ENCODE results near the gene FOXD1. TPM values are rescaled to one million over a fixed set of nuclear protein-coding genes. Genes with fewer than 3 reads are reported as not detected.

The FOXD1 gene
- total RNA-seq, 1 donor from 2014 or later, result 7.1 TPM

DNA sequence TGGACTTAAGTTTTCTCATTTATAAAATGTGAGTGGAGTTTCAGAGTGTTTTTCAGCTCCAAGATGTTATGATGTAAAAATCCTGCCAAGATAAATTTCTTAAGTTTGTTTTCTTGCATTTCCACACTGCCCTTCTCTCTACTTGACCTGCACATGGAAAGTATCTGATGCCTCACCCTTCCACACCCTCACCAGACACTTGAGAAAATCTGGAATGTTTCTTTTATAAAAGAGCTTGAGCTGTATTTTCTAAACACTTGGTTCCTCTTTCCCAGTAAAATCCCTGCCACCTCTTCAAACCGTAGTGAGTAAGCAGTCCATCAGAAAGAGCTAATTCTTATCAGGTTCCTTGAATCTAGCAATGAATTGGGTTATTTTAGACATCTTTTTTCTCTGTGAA lies 42.9 kb downstream of the FOXD1 start:
- TF ChIP-seq, protein P1, sequence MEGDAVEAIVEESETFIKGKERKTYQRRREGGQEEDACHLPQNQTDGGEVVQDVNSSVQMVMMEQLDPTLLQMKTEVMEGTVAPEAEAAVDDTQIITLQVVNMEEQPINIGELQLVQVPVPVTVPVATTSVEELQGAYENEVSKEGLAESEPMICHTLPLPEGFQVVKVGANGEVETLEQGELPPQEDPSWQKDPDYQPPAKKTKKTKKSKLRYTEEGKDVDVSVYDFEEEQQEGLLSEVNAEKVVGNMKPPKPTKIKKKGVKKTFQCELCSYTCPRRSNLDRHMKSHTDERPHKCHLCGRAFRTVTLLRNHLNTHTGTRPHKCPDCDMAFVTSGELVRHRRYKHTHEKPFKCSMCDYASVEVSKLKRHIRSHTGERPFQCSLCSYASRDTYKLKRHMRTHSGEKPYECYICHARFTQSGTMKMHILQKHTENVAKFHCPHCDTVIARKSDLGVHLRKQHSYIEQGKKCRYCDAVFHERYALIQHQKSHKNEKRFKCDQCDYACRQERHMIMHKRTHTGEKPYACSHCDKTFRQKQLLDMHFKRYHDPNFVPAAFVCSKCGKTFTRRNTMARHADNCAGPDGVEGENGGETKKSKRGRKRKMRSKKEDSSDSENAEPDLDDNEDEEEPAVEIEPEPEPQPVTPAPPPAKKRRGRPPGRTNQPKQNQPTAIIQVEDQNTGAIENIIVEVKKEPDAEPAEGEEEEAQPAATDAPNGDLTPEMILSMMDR (IDR thresholded peaks at IDR 0.05), result no peak
- H3K4me3 ChIP-seq, result no peak overlapping the region
- H3K36me3 ChIP-seq, result no peaks in the 10 kb centered on the region
- H3K4me1 ChIP-seq, result no peaks in the 10 kb centered on the region
- H3K27me3 ChIP-seq, result no peaks in the 10 kb centered on the region
- no peak overlapping the region for H3K27ac ChIP-seq
- no peak for DNase-seq (ENCODE audit: low spot score in 2 of 2)
- H3K9me3 ChIP-seq, result no peaks in the 10 kb centered on the region
- intact Hi-C loops (cut with DNase I), result no loop called here

DNA sequence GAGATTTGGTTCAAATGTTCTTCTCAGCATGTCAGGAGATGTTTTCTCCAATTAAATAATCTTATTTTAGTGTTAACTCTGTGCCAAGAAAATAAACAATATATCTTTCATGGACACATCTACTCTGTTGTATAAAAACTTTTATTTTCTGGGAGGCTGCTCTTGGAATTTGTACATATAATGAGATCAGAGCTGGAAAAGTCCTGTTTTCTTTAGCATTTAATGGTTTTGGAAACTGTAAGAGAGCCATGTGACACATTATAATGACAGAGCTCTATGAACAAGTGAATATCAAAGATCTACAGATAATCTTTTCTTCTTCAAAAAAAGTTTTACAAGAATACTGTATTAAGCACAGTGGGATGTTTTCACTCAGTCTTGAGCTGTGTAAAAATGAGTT lies 48.8 kb downstream of the FOXD1 start:
- H3K4me1 ChIP-seq, result no peaks in the 10 kb centered on the region
- intact Hi-C loops (cut with DNase I), result no loop called here
- H3K27me3 ChIP-seq, result no peaks in the 10 kb centered on the region
- no peak overlapping the region for H3K4me3 ChIP-seq
- H3K9me3 ChIP-seq, result no peaks in the 10 kb centered on the region
- DNase-seq (ENCODE audit: low spot score in 2 of 2), result no peak
- no peak overlapping the region for H3K27ac ChIP-seq
- TF ChIP-seq, protein P1 (IDR thresholded peaks at IDR 0.05), result no peak
- no peaks in the 10 kb centered on the region for H3K36me3 ChIP-seq

Other genes with a start within 250 kb of the FOXD1 start
- gene BTF3, start 49.7 kb upstream of the FOXD1 start, total RNA-seq, result 235 TPM
- 6.9 TPM for gene ANKRA2, start 116.9 kb upstream of the FOXD1 start, total RNA-seq
- gene UTP15, start 117.0 kb upstream of the FOXD1 start, total RNA-seq, result 4.9 TPM
- 15.1 TPM for gene ARHGEF28, start 177.4 kb upstream of the FOXD1 start, total RNA-seq